Loucy (cell line): ENCODE measurements around the gene RAD9A.

ENCODE experiments used
- CTCF ChIP-seq: fragments of 200-600 bp; sonication (generic); conservative IDR thresholded peaks from 2 replicates; pipeline ENCODE4 v1.5.1; 2014; ENCODE audit warnings: mild to moderate bottlenecking, antibody characterized with exemption, low read length
- EZH2phosphoT487 ChIP-seq: fragments of 200-600 bp; IDR thresholded peaks from 2 replicates; pipeline ENCODE4 v1.6.1; 2018; ENCODE audit warnings: antibody characterized with exemption, mild to moderate bottlenecking, moderate library complexity, borderline replicate concordance

GRCh38 chr11:67364169-67364568, 27.6 kb upstream of the RAD9A start:
- TF ChIP-seq CTCF (no peak), EZH2phosphoT487 (no peak)
